Loucy (cell line): ENCODE results near the gene PPM1L.

Experiments used
- H2AFZ ChIP-seq: fragments of 200-600 bp; sonication (generic); 2 replicates; pipeline ENCODE4 v1.6.0; 2016; ENCODE audit warnings: antibody characterized with exemption, mild to moderate bottlenecking, low read length, moderate library complexity
- H3F3A ChIP-seq: fragments of 200-600 bp; 2 replicates; pipeline ENCODE4 v1.6.0; 2016; ENCODE audit warnings: antibody characterized with exemption, low read depth, mild to moderate bottlenecking
- H3K27me3 ChIP-seq: fragments of 200-600 bp; sonication (generic); 2 replicates; pipeline ENCODE4 v1.6.1; 2014; ENCODE audit warnings: low read length, mild to moderate bottlenecking; ENCODE audit not compliant: insufficient read depth, poor library complexity, severe bottlenecking
- H3K36me3 ChIP-seq: fragments of 200-600 bp; sonication (generic); 2 replicates; pipeline ENCODE4 v1.6.1; 2016; ENCODE audit warnings: low read length; ENCODE audit not compliant: insufficient read depth
- H3K4me1 ChIP-seq: fragments of 200-600 bp; sonication (generic); 2 replicates; pipeline ENCODE4 v1.5.1; 2014; ENCODE audit warnings: low read length, mild to moderate bottlenecking; ENCODE audit not compliant: insufficient read depth, poor library complexity, severe bottlenecking
- H3K4me2 ChIP-seq: fragments of 200-600 bp; sonication (generic); 2 replicates; pipeline ENCODE4 v1.6.0; 2014; ENCODE audit warnings: antibody characterized with exemption, low read length, low read depth, mild to moderate bottlenecking; ENCODE audit not compliant: poor library complexity, severe bottlenecking
- H3K4me3 ChIP-seq: fragments of 200-600 bp; sonication (generic); 2 replicates; pipeline ENCODE4 v1.5.1; 2014; ENCODE audit warnings: low read length, mild to moderate bottlenecking, mixed read lengths; ENCODE audit not compliant: poor library complexity, severe bottlenecking
- H3K79me2 ChIP-seq: fragments of 200-600 bp; sonication (generic); 2 replicates; pipeline ENCODE4 v1.6.1; 2014; ENCODE audit warnings: low read length; ENCODE audit not compliant: insufficient read depth
- H3K9ac ChIP-seq: fragments of 200-600 bp; sonication (generic); 2 replicates; pipeline ENCODE4 v1.6.0; 2014; ENCODE audit warnings: mild to moderate bottlenecking, low read depth, low read length, moderate library complexity; ENCODE audit not compliant: poor library complexity, severe bottlenecking
- H3K9me2 ChIP-seq: fragments of 200-600 bp; sonication (generic); replicated peaks from 2 replicates; pipeline ENCODE4 v1.6.1; 2016; ENCODE audit warnings: low read depth, low read length, mixed read lengths
- H3K9me3 ChIP-seq: fragments of 200-600 bp; sonication (generic); 2 replicates; pipeline ENCODE4 v1.6.1; 2014; ENCODE audit warnings: mild to moderate bottlenecking, antibody characterized with exemption, low read length, low read depth; ENCODE audit not compliant: insufficient read depth
- H4K20me1 ChIP-seq: fragments of 200-600 bp; sonication (generic); 2 replicates; pipeline ENCODE4 v1.6.0; 2014; ENCODE audit warnings: antibody characterized with exemption, low read length, mild to moderate bottlenecking; ENCODE audit not compliant: insufficient read depth, poor library complexity, severe bottlenecking
- EZH2phosphoT487 ChIP-seq: fragments of 200-600 bp; IDR thresholded peaks from 2 replicates; pipeline ENCODE4 v1.6.1; 2018; ENCODE audit warnings: antibody characterized with exemption, mild to moderate bottlenecking, moderate library complexity, borderline replicate concordance
- TF ChIP-seq, protein P1 (sequence below): fragments of 200-600 bp; sonication (generic); conservative IDR thresholded peaks from 2 replicates; pipeline ENCODE4 v1.5.1; 2014; ENCODE audit warnings: mild to moderate bottlenecking, antibody characterized with exemption, low read length

Gene PPM1L

DNA sequence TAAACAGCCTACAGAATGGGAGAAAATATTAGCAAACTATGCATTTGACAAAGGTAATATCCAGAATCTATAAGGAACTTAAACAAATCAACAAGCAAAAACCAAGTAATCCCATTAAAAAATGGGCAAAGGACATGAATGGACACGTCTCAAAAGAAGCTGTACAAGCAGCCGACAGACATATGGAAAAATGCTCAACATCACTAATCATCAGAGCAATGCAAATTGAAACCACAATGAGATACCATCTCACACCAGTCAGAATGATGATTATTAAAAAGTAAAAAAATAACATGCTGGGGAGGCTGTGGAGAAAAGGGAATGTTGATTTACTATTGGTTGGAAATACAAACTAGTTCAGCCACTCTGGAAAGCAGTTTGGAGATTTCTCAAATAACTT lies 30.7 kb upstream of the PPM1L start:
- Histone ChIP-seq H3K4me2 (no peak overlapping the region), H3K9me2 (no peaks in the 10 kb centered on the region), H3K9me3 (no peaks in the 10 kb centered on the region), H3K4me1 (peaks cover 8% of the 10 kb centered on the region), H4K20me1 (no peaks in the 10 kb centered on the region), H2AFZ (no peak overlapping the region), H3K79me2 (no peaks in the 10 kb centered on the region), H3K9ac (no peak overlapping the region), H3K27me3 (no peaks in the 10 kb centered on the region), H3F3A (no peaks in the 10 kb centered on the region), H3K36me3 (no peaks in the 10 kb centered on the region), H3K4me3 (no peak overlapping the region)
- no peak for TF ChIP-seq EZH2phosphoT487
- TF ChIP-seq, protein P1, sequence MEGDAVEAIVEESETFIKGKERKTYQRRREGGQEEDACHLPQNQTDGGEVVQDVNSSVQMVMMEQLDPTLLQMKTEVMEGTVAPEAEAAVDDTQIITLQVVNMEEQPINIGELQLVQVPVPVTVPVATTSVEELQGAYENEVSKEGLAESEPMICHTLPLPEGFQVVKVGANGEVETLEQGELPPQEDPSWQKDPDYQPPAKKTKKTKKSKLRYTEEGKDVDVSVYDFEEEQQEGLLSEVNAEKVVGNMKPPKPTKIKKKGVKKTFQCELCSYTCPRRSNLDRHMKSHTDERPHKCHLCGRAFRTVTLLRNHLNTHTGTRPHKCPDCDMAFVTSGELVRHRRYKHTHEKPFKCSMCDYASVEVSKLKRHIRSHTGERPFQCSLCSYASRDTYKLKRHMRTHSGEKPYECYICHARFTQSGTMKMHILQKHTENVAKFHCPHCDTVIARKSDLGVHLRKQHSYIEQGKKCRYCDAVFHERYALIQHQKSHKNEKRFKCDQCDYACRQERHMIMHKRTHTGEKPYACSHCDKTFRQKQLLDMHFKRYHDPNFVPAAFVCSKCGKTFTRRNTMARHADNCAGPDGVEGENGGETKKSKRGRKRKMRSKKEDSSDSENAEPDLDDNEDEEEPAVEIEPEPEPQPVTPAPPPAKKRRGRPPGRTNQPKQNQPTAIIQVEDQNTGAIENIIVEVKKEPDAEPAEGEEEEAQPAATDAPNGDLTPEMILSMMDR = no peak

DNA sequence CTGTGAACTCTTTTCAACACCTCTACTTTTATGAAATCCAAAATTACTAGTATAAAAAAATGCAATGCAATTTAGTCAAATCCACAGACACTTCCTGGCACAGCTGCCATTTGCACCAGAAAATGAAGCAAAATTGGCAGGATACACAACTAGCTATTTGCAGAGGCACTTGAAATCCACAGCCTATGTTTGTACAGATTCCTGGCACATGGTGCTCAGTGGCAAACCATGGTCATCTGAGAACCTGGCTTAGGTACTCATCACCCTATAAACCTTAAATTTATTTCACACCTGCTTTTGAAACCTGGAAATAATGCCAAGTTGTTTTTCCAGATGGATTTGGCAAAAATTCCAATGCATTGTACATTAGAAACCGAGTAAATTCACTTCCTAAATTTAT lies 20.2 kb upstream of the PPM1L start:
- Histone ChIP-seq H3K27me3 (no peaks in the 10 kb centered on the region), H3K36me3 (no peaks in the 10 kb centered on the region), H3K4me3 (no peak overlapping the region), H3K9me3 (no peaks in the 10 kb centered on the region), H2AFZ (no peak overlapping the region), H3K4me2 (no peak overlapping the region), H3K79me2 (no peaks in the 10 kb centered on the region), H3K9ac (no peak overlapping the region), H3F3A (no peaks in the 10 kb centered on the region), H3K4me1 (no peaks in the 10 kb centered on the region), H3K9me2 (no peaks in the 10 kb centered on the region), H4K20me1 (no peaks in the 10 kb centered on the region)
- no peak for TF ChIP-seq EZH2phosphoT487
- TF ChIP-seq, protein P1 = no peak

DNA sequence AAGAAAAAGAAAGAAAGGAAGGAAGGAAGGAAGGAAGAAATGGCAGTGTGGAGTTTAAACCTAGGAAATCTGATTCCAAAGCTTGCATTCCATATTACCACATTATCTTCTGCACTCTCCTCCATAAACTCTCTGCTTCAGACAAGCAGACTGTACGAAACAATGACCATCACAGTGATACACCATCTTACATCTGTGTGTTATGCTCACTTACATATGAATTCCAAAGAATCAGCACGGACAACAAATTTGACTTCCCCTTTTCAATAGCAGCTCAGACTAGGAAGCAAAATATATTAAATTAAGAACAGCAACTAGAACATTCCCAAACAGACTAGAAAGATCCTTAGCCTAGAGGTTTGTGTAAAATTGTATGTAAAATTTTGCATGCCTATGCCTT lies 18.0 kb upstream of the PPM1L start:
- Histone ChIP-seq H3K4me1 (no peaks in the 10 kb centered on the region), H3K27me3 (no peaks in the 10 kb centered on the region), H3K9me2 (no peaks in the 10 kb centered on the region), H3K36me3 (no peaks in the 10 kb centered on the region), H4K20me1 (no peaks in the 10 kb centered on the region), H3K4me3 (no peak overlapping the region), H2AFZ (no peak overlapping the region), H3K9ac (no peak overlapping the region), H3K79me2 (no peaks in the 10 kb centered on the region), H3K9me3 (no peaks in the 10 kb centered on the region), H3F3A (no peaks in the 10 kb centered on the region), H3K4me2 (no peak overlapping the region)
- TF ChIP-seq, protein P1 = no peak
- no peak for TF ChIP-seq EZH2phosphoT487
